GM19452 (cell line): ENCODE results near the gene WNT9A.

Experiments
- ATAC-seq: cut with Tn5 transposase; IDR thresholded peaks from one replicate; pipeline ENCODE4 v1.9.1; 2021; ENCODE audit not compliant: unreplicated experiment

WNT9A gene

DNA sequence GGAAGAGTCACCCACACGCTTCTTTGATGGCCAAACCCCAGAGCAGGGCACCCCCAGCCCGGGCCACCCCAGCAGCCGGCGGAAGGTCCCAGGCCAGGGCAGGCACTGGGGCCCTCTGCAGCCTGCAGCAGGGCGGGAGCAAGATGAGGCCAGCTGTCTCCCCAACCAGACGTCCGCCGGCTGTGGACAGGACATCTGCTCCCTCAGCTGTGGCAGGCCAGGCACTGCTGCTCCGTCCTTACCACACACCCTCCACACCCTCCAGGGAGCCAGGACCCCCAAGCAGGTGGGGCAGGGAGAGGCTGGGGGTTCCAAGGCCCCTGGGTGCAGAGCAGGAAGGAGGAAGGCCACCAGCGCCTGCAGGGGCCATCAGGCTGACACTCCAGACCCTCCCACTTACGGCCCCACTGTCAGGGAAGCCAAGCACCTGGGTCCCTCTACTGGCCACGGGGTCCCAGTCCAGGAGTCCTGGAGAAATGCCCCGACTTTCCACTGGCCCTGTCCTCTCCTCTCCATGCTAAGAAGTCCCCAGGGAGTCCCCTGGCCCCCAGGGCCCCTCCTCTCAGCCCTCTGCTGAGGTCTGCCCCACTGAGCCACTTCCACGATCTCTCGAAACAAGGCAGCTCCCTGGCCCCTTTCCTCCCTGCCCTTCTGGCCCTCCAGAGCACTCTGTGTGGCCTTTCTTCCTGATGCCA lies 5.6 kb downstream of the WNT9A start:
- ATAC-seq, result no peak

DNA sequence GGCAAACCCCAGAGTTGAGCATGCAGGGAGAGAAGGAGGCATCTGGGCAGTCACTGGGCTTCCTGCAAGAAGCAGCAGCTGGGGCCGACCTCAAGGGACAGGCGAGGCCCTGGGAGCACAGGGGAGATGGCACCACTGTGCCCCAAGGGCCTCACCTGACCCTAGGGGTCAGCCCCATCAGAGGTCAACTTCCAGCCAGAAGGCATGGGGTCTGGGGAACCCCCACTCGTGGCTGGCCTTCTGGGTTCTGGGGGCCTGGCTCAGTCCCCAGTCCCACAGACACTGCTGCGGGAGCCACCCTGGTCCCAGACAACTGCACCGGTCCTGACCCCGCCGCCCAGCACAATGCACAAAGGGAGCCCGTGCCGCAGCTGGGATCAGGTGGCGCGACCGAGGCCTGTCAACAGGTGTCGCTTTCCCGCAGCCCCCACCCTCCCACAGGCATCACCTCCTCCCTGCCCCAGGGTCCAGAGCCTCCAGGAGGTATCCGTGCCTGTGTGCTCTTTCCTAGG lies 6.2 kb downstream of the WNT9A start:
- ATAC-seq, result no peak

DNA sequence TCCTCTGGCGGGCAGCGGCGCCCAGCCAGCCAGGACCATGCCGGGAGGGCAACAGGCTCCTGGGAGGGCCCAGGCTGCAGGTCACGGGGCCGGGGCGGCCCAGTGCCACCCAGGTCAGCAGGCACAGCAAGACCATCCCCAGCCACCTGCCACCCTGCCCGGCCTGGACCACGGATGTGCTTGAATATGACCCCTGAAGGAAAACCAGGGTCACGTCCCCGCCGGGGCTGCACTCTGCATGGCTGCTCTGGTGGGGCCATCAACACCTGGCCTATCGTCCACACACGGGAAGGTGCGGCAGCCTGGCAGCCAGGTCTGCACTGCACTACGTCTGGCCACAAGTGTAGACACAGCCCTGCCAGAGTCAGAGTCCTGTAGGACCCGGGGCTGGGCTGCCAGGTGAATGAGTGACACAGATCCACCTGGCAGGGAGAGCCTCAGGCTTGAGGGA lies 6.9 kb downstream of the WNT9A start:
- ATAC-seq, result no peak

DNA sequence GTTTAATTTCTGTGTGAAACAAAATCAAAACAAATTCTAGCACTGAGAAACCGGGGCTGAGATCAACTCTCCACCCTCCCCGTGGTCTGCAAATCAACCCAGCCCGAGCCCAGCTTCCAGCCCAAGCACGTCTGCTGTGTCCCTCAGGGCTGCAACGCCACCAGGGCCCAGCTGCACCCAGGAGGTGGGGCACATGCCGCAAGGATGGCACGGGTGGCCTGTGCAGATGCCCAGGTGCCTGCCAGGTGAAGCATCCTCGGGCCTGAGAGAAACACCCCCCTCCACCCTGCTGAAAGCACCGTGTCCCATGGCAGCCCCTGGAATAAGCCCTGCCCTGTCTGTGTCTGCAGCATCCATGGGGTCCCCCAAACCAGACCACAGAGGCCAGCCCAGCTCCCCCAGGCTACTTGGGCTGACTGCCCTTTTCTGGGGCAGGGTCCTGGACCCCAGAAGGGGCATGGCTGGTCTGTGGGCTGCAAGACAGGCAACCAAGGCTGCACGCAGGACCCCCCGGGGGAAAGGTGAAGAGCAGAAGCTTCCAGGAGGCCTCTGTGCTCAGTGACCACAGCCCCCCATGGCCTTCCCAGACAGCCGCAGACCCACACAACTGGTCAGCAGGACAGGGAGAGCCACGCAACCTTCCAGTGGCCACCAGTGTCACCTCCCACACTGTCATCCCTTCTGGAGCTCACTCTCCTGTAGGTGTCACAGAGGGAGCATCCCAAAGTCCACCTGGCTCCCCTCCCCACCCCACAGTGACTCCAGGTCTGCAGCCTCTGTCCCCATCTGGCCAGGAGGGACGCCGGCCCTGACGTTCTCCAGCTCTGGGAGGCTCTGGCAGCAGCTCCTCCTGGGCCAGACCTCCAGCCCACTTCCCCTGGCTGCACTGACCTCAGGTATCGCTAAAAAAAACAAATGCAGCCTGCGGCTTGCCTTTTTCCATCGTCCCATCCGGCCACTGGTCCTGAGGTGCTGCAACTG lies 7.7 kb downstream of the WNT9A start:
- ATAC-seq, result no peak

DNA sequence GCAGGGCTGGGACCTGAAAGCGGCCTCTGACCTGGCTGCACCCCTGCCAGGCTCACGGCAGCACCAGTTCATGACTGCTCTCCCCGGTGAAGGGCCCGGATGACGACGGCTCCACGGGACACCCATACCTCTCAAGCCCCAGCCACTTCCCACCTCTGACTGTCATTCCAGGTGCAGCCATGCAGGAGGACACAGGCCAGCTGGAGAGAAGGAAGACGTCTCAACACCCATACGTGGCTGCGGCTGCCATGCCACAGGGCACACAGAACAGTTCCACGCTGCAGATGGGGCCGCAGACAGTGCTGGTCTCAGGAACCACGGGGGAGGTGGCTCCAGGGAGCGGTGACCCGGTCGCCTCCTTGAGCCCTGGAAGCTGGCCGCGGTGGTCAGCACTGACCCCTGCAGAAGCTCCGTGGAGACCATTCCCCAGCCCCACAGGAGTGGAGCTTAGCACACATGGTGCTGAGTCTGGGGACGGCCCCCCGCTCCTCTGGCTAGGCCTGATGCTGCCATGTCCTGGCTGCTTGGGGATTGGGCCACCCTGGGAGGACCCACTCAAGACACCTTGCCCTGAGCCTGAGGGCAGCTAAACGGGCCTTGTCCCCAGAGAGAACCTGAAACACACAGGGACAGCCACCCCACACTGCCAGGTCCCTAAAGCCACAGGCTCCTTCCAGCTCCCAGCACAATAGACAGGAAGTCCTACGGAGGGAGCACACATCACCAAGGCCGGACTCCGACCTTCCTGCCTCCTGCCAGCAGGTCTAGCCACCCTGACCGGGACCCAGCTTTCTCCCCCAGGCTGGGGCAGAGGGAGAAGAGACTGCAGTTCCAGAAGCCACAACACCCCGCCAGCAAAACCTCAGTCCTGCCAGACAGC lies 8.6 kb downstream of the WNT9A start:
- ATAC-seq, result no peak

DNA sequence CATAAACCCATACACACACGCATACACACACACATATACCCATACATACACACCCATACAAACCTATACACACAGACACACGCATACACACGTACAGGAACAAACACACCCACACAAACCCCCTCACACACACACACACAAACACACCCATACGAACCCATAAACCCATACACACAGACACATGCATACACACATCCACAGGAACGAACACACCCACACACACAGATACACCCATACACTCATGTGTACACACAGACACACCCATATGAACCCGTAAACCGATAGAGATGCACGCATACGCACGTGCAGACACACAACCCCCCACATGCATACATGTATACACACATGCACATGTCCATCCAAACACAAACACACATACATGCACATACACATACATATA lies 9.5 kb downstream of the WNT9A start:
- ATAC-seq, result no peak

DNA sequence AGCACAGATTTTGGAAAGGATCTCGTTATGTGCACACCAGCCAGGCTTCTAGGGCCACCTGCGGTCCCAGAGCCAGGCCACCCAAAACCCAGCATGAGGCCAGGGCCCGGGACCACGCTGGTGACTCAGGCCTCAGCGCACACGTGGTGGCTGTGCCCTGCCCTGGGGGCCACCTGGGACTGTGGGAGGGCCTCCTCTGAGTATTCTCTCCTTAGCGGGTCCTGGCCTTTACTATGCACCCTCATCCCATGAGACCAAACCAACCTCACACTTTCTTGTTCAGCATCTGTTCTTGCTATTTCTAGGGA lies 9.9 kb downstream of the WNT9A start:
- no peak for ATAC-seq

DNA sequence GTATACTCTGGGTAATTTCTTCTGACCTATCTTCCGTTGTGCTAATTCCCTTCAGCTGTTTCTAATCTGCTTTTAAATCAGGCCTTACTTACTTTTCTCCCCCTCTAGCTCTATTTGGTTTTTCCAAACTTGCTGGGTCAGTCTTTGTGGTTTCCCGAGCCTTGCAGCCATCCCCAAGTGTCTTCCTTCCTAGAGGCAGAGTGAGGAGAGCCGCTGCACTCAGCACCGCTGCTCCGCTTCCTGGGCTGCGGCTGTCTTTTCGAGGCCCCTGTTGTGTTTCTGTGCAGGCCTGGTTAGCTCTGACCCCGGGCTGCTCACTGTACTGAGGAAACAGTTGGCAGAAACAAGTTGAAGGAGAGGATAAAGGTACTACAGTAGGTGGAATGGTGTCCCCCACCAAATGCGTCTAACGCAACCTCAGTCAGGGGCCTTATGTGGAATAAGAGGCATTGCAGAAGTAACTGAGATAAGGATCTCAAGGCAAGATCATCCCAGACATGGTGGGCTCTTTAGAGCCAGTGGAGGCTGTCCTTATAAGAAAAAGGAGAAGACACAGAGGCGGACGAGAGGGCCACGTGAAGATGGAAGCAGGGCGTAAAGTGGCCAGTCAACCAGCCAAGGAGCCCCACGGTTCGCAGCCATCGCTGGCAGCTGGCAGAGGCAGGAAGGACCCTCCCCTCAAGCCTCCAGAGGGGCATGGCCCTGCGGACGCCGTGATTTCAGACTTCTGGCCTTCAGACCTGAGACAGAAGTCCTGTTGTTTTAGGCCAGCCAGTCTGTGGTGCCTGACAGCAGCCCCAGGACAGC lies 10.5 kb downstream of the WNT9A start:
- no peak for ATAC-seq

DNA sequence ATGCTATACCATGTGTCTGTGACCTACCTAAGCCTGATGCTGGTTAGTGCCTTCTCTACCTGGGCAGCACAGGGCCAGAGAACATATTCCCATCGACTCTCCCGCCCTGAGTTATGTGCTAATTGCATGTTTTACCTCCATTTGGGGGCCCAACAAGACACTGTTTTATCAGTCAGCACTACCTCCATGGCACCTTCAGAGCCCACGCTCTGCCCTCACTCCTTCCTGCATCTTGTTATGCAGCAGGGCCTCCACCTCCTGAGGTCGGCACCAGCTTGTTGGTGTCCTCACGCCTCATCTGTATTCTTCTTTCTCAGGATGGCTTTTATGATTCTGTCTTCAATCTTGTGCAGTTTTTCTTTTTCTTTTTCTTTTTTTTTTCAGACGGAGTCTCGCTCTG lies 11.9 kb downstream of the WNT9A start:
- no peak for ATAC-seq

DNA sequence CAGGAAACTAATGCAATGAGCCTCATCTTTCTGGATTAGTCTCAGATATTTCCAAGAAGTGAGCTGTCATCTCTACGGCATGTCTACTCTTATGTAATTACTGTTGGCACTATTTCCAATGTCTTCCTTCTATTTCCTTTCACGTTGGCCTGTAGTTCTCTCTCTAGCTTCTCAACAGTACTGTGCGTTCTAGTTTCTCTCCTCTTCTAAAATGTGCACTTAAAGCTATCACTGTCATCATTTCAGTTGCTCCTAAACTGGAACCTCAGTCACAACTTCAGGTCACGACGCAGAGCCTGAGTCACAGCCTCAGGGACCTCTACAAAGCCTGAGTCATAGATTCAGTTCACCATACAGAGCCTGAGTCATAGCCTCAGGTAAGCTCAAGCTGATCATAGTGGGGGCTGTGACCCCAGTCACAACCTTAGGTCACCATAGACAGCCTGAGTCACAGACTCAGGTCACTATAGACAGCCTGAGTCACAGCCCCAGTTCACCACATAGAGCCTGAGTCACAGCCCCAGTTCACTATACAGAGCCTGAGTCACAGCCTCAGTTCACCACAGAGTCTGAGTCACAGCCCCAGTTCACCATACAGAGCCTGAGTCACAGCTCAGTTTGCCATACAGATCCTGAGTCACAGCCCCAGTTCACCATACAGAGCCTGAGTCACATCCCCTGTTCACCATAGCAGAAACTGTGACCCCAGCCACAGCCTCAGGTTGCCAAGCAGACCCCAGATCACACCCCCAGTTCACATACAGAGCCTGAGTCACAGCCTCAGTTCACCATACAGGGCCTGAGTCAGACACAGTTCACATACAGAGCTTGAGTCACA lies 13.0 kb downstream of the WNT9A start:
- ATAC-seq, result peak; percentile 63

DNA sequence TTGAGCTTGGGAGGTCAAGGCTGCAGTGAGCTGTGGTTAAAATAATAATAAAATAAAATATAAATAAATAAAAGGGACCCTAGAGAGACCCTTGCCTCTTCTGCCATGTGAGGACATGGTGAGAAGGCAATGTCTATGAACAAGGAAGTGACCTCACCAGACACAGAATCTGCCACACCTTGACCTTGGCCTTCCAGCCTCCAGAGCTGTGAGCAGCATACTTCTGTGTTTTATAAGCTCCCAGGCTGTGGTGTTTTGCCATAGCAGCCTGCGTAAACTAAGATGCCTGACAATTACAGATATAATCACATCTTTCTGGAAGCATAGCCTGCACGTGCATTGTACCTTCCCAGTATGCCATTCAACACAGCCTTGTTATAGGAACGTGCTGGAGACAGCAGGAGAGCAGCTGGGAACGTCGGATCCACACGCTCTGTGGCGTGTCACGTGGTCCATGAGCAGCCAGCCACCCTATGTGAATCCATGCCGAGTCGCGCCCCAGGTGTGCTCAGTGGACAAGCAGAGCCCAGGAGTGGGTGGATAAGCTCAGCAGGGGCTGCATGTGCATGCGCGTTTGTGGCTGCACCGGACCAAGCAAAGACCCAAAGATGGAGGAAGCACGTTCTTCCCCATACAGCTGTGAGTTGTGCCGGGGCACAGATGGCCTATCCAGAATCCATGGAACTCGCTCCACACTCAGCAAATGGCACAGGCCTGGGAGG lies 17.8 kb downstream of the WNT9A start:
- no peak for ATAC-seq

DNA sequence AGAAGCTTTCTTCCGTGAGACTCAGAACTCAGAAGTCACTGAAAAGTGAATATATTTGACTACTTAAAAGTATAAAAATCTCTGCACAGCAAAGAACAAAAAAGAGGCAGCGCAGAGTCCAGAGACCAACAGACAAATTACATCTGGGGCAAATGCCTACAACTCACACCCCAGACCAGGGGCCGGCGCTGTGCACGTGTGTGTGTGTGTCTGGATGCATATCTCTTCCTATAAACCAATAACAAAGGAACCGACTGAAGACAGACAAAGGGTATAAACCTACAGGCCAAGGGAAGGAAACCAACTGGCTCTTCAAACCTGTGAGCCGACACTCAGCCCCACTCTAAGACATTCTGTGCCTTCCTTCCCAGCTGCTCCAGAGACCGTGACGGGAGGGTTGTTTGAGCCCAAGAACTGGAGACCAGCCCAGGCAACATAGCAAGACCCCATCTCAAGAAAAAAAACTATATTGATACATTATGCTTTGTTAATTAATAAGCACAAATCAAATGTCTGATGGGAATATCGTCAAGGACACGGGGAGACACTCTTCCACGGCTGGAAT lies 18.8 kb downstream of the WNT9A start:
- ATAC-seq, result no peak

DNA sequence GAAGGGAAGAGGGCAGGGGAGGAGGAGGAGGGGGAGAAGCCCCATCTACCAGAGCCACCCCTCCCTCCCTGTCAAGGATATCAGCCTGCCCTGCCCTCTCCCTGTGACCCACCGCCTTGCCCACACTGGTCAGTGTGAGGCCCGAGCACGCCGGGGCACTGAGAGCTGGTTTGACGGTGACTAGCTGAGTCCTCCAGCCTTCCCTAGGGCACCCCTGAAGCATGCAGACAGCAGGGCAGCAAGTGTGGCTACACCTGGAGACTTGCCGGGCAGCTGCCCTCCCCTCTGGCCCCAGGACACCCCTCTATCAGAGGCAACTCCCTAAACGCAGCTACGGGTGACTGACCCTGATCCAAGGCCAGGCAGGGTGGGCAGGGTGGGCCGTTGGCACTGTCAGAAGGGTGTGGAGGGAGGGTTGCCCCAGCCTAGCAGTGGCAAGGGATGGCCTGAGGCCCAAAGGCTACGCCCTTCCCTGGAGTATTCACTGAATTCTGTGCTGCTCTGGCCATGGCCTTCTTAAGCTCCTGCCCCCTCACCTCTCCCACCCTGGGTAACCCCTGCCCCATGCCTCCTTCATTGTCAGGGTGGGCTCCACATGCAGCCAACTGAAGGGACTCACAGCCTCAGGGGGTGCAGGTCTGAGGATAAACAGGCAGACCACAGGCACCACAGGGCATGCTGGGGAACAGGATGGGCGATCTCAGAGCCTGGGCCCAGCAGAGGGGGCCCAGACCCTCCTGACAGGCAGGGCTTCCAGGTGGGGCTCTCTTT lies 19.6 kb downstream of the WNT9A start:
- no peak for ATAC-seq

DNA sequence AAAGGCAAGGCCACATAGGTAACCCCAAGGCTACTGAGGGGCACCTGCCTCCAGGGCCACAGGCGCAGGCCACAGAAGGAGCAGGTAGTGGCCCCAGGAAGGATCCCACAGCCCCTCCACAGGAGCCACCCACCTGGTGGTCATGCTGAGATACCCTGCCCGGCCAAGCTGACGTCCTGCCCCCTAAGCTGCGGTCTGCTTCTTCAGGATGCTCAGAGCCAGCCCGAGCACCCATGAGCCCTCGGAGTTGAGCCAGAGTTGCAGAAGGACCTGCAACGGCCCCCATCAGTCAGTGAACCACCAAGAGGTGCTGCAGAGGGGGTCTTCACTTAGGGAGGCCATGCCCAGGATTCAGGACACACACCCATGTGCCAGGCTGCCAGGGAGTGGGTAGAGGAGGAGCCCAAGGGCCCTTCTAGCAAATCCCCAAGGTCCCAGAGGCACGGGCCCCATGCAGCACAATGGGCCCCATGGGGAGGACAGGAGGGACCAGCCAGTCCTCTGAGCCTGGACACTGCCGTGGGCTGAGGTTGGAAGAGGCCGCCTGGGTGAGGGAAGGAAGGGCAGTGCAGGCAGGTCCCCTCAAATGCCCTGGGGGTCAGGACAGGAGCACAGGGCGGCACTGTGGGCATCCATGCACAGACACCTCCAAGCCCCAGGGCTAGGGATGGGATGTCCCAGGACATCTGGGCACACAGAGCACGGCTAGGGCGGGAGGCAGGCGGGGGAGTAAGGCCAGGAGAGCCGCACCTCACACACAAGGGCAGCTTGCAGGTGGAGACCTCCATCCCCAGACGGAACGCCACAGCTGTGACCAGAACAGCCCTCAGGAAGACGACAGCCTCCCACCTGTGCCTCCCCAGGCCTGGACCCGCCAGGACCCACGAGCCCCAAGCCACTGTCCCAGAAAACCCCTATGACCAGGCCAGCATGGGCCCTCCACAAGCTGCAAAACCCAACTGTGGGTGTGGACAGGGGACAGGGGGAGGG lies 20.5 kb downstream of the WNT9A start:
- ATAC-seq, result no peak

DNA sequence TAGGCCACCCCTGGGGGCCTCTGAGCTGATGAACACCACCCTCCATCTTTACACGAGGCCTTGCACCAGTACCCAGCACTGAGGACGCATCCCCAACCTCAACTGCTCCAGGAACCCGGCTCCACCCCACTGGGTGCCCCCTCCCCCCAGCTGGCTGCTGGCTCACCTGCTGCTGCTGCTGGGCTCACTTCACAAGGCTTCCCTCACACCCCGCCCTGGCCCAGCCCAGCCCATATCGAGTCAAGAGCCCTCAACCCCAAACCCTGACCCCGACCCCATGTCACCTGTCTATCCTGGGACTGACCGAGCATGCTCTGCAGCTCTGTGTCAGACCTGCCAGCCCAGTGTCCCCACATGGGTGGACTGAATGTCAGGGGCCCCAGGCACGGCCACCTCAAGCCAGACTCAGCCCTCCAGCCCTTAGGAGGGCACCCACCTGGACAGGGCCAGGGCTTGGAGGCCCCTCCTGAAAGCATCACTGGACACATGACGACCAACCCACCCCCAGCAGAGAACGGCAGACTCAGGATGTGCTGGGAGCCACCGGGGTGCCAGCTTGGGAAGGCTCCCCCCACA lies 21.4 kb downstream of the WNT9A start:
- ATAC-seq, result no peak

DNA sequence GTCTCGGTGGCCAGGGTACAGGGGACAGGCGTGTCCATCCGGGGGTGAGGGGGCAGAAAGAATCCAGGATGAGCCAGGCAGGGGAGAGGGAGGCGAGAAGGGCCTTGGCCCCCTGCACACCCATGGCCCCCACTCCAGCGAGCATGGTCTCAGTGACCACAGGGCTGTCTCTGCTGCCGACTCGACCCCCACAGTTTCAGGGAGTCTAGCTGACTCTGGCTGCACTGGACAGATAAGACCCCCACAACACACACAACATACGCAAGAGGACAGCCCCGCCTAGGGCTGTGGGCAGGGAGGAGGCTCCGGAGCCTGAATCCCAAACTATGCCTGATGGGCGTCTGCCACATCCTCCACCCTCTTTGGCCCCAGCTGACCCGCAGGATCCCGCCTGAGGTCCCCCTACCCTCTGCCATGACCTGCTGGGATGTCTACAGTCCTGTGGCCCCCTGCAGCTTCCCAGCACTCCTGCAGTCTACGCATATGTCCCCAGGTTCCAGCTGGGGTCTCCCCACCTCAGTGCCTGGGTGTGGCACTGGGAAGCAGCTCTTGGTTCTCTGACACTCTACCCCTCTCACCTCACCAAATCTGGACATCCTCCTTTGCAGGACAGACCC lies 22.0 kb downstream of the WNT9A start:
- ATAC-seq, result no peak
